ENCODE measurements around the gene ITPR1.

The ITPR1 gene

DNA sequence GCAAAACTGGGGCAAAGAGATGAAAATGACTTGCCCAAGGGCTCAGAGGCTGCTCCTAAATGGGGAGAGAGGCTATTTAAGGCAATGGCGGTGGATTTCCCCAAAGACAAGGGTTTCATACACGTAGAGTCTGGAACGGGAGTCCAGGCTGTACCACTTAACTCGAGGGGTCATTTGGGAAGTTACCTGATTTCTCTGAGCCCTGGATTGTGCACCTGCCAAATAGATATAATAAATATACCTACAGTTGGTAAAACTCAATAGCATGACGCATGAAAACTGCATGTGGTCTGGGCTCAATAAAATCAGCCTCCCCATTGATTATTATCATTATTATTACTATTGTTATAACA lies 1.3 kb upstream of the ITPR1 start:
- DNase-seq (ENCODE audit: low read depth): no peak

DNA sequence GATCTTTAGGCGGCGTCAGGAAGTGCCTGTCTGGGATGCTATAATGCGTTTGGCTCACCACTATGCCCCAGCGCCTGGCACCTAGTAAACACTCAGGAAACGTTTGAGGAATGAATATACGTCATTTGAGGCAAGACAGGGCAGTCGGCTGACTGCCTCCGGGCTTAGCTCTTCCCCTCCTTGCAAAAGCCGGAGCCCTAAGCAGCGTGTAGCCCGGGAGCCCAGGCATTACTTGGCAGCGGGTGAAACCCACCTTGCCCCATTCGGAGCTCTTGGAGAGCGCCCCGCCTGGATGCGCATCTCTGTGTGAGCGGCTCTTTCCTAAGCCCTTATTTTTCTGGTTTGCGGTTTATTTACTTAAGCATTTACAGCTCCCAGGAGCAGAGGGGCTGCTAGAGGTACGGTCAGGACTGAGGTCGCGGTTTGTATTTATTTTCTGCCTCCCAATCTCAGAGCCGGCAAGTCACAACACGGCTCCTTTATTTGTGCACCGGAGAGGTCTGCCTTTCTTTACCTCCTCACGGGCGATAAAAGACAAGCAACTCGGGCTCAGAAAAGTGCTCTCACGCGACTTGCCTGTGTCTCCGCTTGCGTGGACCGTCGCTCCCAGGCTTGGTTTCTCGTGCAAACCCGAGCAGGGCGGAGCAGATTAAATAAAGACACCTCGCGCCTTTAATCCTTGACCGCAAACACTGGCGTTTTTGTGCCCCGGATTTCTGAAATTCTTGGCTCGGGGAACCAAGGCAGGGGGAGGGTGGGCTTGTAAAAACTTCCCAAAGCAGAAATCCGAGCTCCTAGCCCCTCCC lies 737 bp upstream of the ITPR1 start:
- no peak for DNase-seq (ENCODE audit: low read depth)

- no peak for DNase-seq (ENCODE audit: low read depth)
These were observed 1.1 kb downstream of the ITPR1 start for GRCh38 chr3:4493941-4494894.

DNA sequence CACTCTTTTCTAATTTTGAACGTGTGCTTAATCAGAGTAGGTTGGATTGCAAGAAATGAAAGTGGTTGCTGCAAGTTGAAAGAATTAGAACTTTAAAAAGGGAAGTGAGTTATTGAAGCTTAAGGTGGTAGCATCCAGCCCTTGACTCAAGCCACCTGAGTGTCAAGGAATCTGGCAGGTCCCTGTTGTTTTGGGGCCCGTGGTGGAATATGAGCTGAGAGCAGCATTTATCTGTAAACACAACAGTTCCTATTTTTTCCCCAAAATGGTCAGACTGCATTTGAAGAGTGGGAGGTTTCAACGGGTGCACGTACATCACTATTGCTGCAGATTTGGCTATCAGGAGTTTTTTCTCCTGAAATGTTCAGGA lies 1.7 kb downstream of the ITPR1 start:
- no peak for DNase-seq (ENCODE audit: low read depth)

- DNase-seq (ENCODE audit: low read depth): no peak
These were observed 2.3 kb downstream of the ITPR1 start for GRCh38 chr3:4495294-4496086.

GRCh38 chr3:4496087-4496452 lies 2.9 kb downstream of the ITPR1 start:
- no peak for DNase-seq (ENCODE audit: low read depth)

DNA sequence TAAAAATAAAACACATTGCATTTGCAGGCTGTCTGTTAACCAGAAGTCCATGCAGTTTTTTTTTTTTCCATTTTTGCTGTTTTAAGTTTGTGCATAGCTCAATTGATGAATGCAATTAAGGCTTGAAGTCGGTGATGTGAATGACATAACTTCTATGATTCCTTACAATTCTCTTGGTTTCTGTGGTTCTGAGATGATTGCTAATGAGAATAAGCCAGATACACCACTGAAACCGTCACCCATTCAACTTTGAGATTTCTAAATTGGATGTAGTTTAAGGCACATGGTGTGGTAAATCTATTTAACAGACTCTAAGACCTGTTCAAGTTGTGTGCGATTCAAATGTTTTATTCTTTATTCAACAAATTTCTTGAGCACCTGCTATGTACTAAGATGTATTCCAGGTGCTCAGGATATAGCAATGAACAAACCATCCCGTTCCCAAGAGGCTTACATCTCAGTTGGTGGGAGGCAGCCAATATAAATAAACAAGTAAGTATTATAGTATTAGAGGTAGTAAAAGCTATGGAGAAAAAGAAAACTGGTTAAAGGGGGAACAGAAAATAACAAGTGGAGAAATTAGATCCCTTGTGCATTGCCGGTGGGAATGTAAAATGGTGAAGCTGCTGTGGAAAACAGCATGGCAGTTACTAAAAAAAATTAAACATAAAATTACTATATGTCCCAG lies 4.0 kb downstream of the ITPR1 start:
- DNase-seq (ENCODE audit: low read depth): no peak

GRCh38 chr3:4497843-4498324 lies 4.7 kb downstream of the ITPR1 start:
- DNase-seq (ENCODE audit: low read depth): no peak

- DNase-seq (ENCODE audit: low read depth): no peak
These were observed 5.3 kb downstream of the ITPR1 start for GRCh38 chr3:4498446-4498845.

DNA sequence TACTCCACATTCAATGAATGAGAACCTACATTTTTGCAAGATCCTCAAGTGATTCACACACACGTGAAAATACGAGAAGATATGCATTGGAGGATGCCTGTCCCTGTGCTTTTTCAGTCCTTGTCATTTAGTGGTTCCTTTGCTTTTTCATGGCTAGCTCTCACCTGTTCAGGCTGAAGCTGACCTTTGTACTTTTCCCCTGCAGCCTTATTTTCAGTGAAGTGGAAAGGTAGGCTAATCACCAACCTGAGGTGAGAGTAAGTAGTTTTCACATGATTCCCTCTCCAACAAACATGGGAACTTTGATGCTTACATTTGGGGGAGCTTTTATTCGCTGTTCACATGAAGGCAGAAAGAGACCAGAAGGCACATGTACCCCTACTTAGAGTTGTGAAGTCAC lies 8.3 kb downstream of the ITPR1 start:
- no peak for DNase-seq (ENCODE audit: low read depth)

GRCh38 chr3:4501927-4502326 lies 8.8 kb downstream of the ITPR1 start:
- DNase-seq (ENCODE audit: low read depth): no peak

- no peak for DNase-seq (ENCODE audit: low read depth)
These were observed 9.9 kb downstream of the ITPR1 start for GRCh38 chr3:4503050-4503449.

- no peak for DNase-seq (ENCODE audit: low read depth)
These were observed 11.5 kb downstream of the ITPR1 start for GRCh38 chr3:4504340-4505261.

- no peak for DNase-seq (ENCODE audit: low read depth)
These were observed 12.8 kb downstream of the ITPR1 start for GRCh38 chr3:4505688-4506558.

DNA sequence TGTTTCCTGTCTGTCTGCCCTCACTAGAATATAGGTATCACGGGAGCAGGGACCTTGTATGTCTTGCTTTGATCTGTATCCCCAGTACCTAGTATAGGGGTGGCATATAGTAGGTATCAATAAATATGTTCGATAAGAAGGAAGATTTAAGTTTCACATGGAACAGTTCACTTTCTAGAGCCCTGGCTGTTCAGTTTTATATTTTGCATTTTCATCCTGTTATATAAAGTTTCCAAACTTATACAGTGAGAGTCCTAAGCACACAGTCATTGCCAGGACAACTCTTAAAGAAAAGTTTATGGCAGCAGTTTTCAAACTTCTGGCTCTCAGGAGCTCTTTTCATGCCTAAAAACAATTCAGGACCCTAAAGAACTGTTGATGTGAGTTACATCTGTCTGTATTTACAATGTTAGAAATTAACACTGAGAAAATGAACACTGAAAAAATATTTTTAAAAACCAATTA lies 13.4 kb downstream of the ITPR1 start:
- no peak for DNase-seq (ENCODE audit: low read depth)

- no peak for DNase-seq (ENCODE audit: low read depth)
These were observed 14.0 kb downstream of the ITPR1 start for GRCh38 chr3:4507024-4507596.

- DNase-seq (ENCODE audit: low read depth): no peak
These were observed 15.2 kb downstream of the ITPR1 start for GRCh38 chr3:4508048-4508981.

DNA sequence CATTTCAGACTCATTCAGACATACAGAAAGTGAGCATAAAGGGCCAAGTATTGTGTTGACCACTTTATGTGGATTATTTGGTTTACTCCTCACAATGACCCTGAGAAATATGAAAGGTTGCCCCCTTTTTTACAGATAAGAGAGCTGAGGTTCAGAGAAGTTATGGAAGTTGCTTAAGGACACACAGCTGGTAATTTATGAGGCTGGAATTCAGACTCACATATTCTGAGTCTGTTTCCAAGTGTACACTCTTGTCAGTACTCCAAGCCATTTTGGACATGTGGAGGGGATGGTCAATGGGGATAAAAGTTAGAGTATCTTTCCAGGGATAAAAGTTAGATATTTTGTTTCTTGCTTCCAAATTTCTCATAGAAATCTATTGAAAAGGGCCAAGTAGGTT lies 15.9 kb downstream of the ITPR1 start:
- no peak for DNase-seq (ENCODE audit: low read depth)
